Mucosa of rectum (tissue), 2 donors: ENCODE measurements around the gene GATAD2A.
A peak's percentile ranks its signal among the peaks of the same experiment; 100 is the strongest.
"Not testable (repeated sequence)": the region's sequence is repeated elsewhere in the genome, so short reads cannot be mapped to it uniquely, and the experiment has no call there.

Experiments used
- H3K27ac ChIP-seq, 2 donors: one replicate each; pipeline ENCODE4 v1.7.0; 2013; ENCODE audit warnings: inconsistent platforms in 2 of 2, low read depth in 2 of 2, low read length in 2 of 2
- H3K27me3 ChIP-seq, 2 donors: one replicate each; pipeline ENCODE4 v1.7.0; 2013; ENCODE audit warnings: low read length in 2 of 2; ENCODE audit not compliant: control insufficient read depth in 2 of 2, insufficient read depth in 2 of 2
- H3K36me3 ChIP-seq, 2 donors: one replicate each; pipeline ENCODE4 v1.7.0; 2013; ENCODE audit warnings: low read length in 2 of 2; ENCODE audit not compliant: control insufficient read depth in 2 of 2, insufficient read depth in 2 of 2
- H3K4me1 ChIP-seq, 2 donors: one replicate each; pipeline ENCODE4 v1.7.0; 2013; ENCODE audit warnings: low read length in 2 of 2, mild to moderate bottlenecking in 1 of 2; ENCODE audit not compliant: control insufficient read depth in 2 of 2, insufficient read depth in 2 of 2
- H3K4me3 ChIP-seq, 2 donors: one replicate each; pipeline ENCODE4 v1.7.0; 2013; ENCODE audit warnings: low read length in 2 of 2
- H3K9ac ChIP-seq, 2 donors: one replicate each; pipeline ENCODE4 v1.7.0; 2013; ENCODE audit warnings: low read length in 2 of 2, low read depth in 1 of 2, mild to moderate bottlenecking in 1 of 2
- H3K9me3 ChIP-seq, 2 donors: one replicate each; pipeline ENCODE4 v1.7.0; 2013; ENCODE audit warnings: low read length in 2 of 2; ENCODE audit not compliant: control insufficient read depth in 2 of 2
- donor health status: healthy.
- donor health status: Normal muscosa, but diverticular disease.

Gene GATAD2A

GRCh38 chr19:19379527-19379926 lies 25.9 kb upstream of the GATAD2A start:
- Histone ChIP-seq H3K27ac (no peak overlapping the region), H3K9ac (no peak overlapping the region), H3K4me3 (no peak overlapping the region), H3K4me1 (peaks cover 25 to 46% of the 10 kb centered on the region in 2 donors), H3K36me3 (no peaks in the 10 kb centered on the region), H3K9me3 (no peaks in the 10 kb centered on the region), H3K27me3 (no peaks in the 10 kb centered on the region)

GRCh38 chr19:19380316-19380715 lies 25.2 kb upstream of the GATAD2A start:
- not testable (repeated sequence) for H3K9me3 ChIP-seq, H3K36me3 ChIP-seq, H3K9ac ChIP-seq, H3K27me3 ChIP-seq, H3K4me3 ChIP-seq
- Histone ChIP-seq H3K4me1 (peaks cover 30 to 46% of the 10 kb centered on the region in 2 donors), H3K27ac (peak overlapping the region; percentile 76 to 88)

GRCh38 chr19:19381007-19381926 lies 24.2 kb upstream of the GATAD2A start:
- H3K36me3 ChIP-seq: no peaks in the 10 kb centered on the region
- H3K27me3 ChIP-seq: no peaks in the 10 kb centered on the region
- H3K9ac ChIP-seq: peak overlapping the region in 1 of 2 donors; percentile 5
- peak overlapping the region; percentile 76 to 88 for H3K27ac ChIP-seq
- H3K9me3 ChIP-seq: no peaks in the 10 kb centered on the region
- peaks cover 33 to 46% of the 10 kb centered on the region in 2 donors for H3K4me1 ChIP-seq
- H3K4me3 ChIP-seq: no peak overlapping the region

GRCh38 chr19:19382118-19382517 lies 23.4 kb upstream of the GATAD2A start:
- no peak overlapping the region for H3K4me3 ChIP-seq
- H3K36me3 ChIP-seq: no peaks in the 10 kb centered on the region
- H3K27me3 ChIP-seq: no peaks in the 10 kb centered on the region
- H3K9ac ChIP-seq: no peak overlapping the region
- H3K27ac ChIP-seq: peak overlapping the region in 1 of 2 donors; percentile 88
- H3K4me1 ChIP-seq: peaks cover 40 to 52% of the 10 kb centered on the region in 2 donors
- no peaks in the 10 kb centered on the region for H3K9me3 ChIP-seq

- no peak overlapping the region for H3K27ac ChIP-seq
- peak overlapping the region; percentile 75 to 92 for H3K9ac ChIP-seq
- no peaks in the 10 kb centered on the region for H3K9me3 ChIP-seq
- peaks cover 35 to 49% of the 10 kb centered on the region in 2 donors for H3K4me1 ChIP-seq
- no peaks in the 10 kb centered on the region for H3K27me3 ChIP-seq
- peak overlapping the region; percentile 71 to 73 for H3K4me3 ChIP-seq
- no peaks in the 10 kb centered on the region for H3K36me3 ChIP-seq
Observed at GRCh38 chr19:19384486-19384885, 21.0 kb upstream of the GATAD2A start.

GRCh38 chr19:19385131-19385895 lies 20.2 kb upstream of the GATAD2A start:
- no peaks in the 10 kb centered on the region for H3K27me3 ChIP-seq
- no peaks in the 10 kb centered on the region for H3K9me3 ChIP-seq
- H3K36me3 ChIP-seq: no peaks in the 10 kb centered on the region
- peak overlapping the region; percentile 81 for H3K4me3 ChIP-seq
- peaks cover 37 to 43% of the 10 kb centered on the region in 2 donors for H3K4me1 ChIP-seq
- peak overlapping the region; percentile 82 to 87 for H3K27ac ChIP-seq
- peak overlapping the region; percentile 88 to 92 for H3K9ac ChIP-seq

GRCh38 chr19:19385896-19386869 lies 19.3 kb upstream of the GATAD2A start:
- Histone ChIP-seq H3K27ac (peak overlapping the region; percentile 82 to 87), H3K4me3 (peak overlapping the region; percentile 81), H3K9ac (peak overlapping the region; percentile 87 to 88), H3K4me1 (peaks cover 28 to 34% of the 10 kb centered on the region in 2 donors), H3K27me3 (no peaks in the 10 kb centered on the region), H3K36me3 (no peaks in the 10 kb centered on the region), H3K9me3 (no peaks in the 10 kb centered on the region)

- Histone ChIP-seq H3K4me1 (peaks cover 26 to 27% of the 10 kb centered on the region in 2 donors), H3K27me3 (no peaks in the 10 kb centered on the region), H3K4me3 (peak overlapping the region; percentile 81), H3K27ac (no peak overlapping the region), H3K9ac (peak overlapping the region; percentile 87 to 88), H3K9me3 (no peaks in the 10 kb centered on the region), H3K36me3 (no peaks in the 10 kb centered on the region)
Observed at GRCh38 chr19:19387108-19387507, 18.4 kb upstream of the GATAD2A start.
